ENCODE data around the gene LTO1. TPM values are rescaled to one million over a fixed set of nuclear protein-coding genes. Genes with fewer than 3 reads are reported as not detected.

LTO1 gene
- total RNA-seq, 1 experiment from 2014 or later = 25.3 TPM

- no peaks in the 10 kb centered on the region for H4K20me1 ChIP-seq (ENCODE audit: control insufficient read depth, insufficient read depth, insufficient read length)
- peaks cover 3% of the 10 kb centered on the region; the same call in 1 of the 2 replicates for H3K4me1 ChIP-seq (ENCODE audit: insufficient read depth, low read length)
- no peaks in the 10 kb centered on the region; the same call in none of the 2 replicates for H3K27me3 Mint-ChIP-seq (ENCODE audit: low read depth)
- no peak overlapping the region for H3K9ac ChIP-seq (ENCODE audit: extremely low read depth, insufficient read length, low read length)
- no peaks in the 10 kb centered on the region for H3K79me2 ChIP-seq (ENCODE audit: insufficient read depth, low read length)
- peaks cover under 1 to 2% of the 10 kb centered on the region in 2 experiments; a peak in 3 of 5 replicates for H3K9me3 Mint-ChIP-seq
- no peak overlapping the region for H3K27ac ChIP-seq (ENCODE audit: insufficient read length, low read depth, low read length)
- no peak overlapping the region for H2AK5ac ChIP-seq (ENCODE audit: insufficient read length, low read length)
- H2BK5ac ChIP-seq (ENCODE audit: insufficient read length, low read length) = no peak overlapping the region
- H3K27ac Mint-ChIP-seq = peak overlapping the region in 1 of 3 experiments; percentile 92; a peak in 1 of 7 replicates
- H3K23me2 ChIP-seq (ENCODE audit: insufficient read length, low read depth, low read length, poor library complexity, severe bottlenecking) = peaks cover 5% of the 10 kb centered on the region
- H3K56ac ChIP-seq (ENCODE audit: insufficient read length, low read depth, low read length) = no peak overlapping the region
- no peak overlapping the region; a peak in 1 of 5 replicates for H3K4me3 Mint-ChIP-seq
- H3T11ph ChIP-seq (ENCODE audit: low read length) = no peak overlapping the region
- no peak overlapping the region for H3K23ac ChIP-seq (ENCODE audit: insufficient read length, low read depth, low read length)
- peaks cover 22 to 25% of the 10 kb centered on the region in 2 experiments for H3K4me1 Mint-ChIP-seq
- no peak overlapping the region for H2BK12ac ChIP-seq (ENCODE audit: insufficient read length, low read depth, low read length)
- DNase-seq = no peak
- H4K91ac ChIP-seq (ENCODE audit: insufficient read length, low read depth, low read length) = no peak overlapping the region
- WGBS (ENCODE audit: extremely low coverage, insufficient read length, low lambda C conversion rate) = no CpG with 5 or more reads among the region's 8 CpGs
- no peak for TF ChIP-seq CTCF (conservative IDR thresholded peaks at IDR 0.05)
- H2BK20ac ChIP-seq (ENCODE audit: low read depth, low read length, poor library complexity, severe bottlenecking) = no peak overlapping the region
- H2BK15ac ChIP-seq (ENCODE audit: low read depth, low read length) = no peak overlapping the region
- no peaks in the 10 kb centered on the region for H3K27me3 ChIP-seq (ENCODE audit: insufficient read depth, low read length)
- no peaks in the 10 kb centered on the region for H3K9me3 ChIP-seq (ENCODE audit: control insufficient read depth, low read depth, low read length)
- H3K4me2 ChIP-seq (ENCODE audit: insufficient read depth, insufficient read length, low read length) = no peak overlapping the region
- no peak overlapping the region for H2AFZ ChIP-seq (ENCODE audit: low read length)
- H3K14ac ChIP-seq (ENCODE audit: insufficient read depth, low read length) = no peak overlapping the region
- no peak overlapping the region for H4K5ac ChIP-seq (ENCODE audit: insufficient read length, low read depth, low read length)
- H2BK120ac ChIP-seq (ENCODE audit: low read depth, low read length, poor library complexity, severe bottlenecking) = no peak overlapping the region
- H3K36me3 Mint-ChIP-seq (ENCODE audit: insufficient read depth in 1 of 3, low read depth in 3 of 3) = peaks cover 1 to 9% (median 6%) of the 10 kb centered on the region in 3 experiments
- H3K18ac ChIP-seq (ENCODE audit: insufficient read length, low read depth, low read length) = no peak overlapping the region
- no peak overlapping the region for H4K8ac ChIP-seq (replicated peaks; ENCODE audit: insufficient read length, low read depth, low read length)
- no peaks in the 10 kb centered on the region for H3K79me1 ChIP-seq (ENCODE audit: insufficient read depth, low read depth, low read length, poor library complexity, severe bottlenecking)
- no peak overlapping the region for H3K4ac ChIP-seq (ENCODE audit: low read depth, low read length)
Observed at GRCh38 chr11:69697469-69697843, 22.3 kb upstream of the LTO1 start.
